Hematopoietic multipotent progenitor cell treated with erythropoietin and hydrocortisone succinate and interleukin-3 and kit ligand, for 17 days (in vitro differentiated cells): ENCODE measurements around the gene ALK.

Experiments used
- DNase-seq: peaks from one replicate; pipeline ENCODE4 v3.0.0-alpha.2; 2015; ENCODE audit warnings: low spot score

ALK gene

DNA sequence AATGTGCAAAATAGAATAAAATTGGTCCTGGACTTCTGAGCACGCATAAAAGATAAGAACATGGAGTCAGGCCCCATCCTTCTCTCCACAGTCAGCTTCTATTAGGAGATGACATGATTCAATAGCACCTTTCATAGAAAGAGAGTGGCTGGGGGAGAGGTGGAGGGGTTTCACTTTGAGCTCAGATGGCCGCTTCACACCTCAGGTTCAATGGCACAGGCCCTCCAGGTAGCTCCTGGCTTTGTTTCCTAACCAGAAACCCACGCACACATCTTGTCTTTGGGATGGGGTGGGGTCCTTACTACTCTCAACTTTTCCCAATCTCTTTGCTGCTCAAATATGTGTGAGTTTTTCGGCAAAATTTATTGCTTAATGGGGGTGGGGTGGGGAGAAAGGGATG, 473.9 kb downstream of the ALK start:
- DNase-seq = no peak

DNA sequence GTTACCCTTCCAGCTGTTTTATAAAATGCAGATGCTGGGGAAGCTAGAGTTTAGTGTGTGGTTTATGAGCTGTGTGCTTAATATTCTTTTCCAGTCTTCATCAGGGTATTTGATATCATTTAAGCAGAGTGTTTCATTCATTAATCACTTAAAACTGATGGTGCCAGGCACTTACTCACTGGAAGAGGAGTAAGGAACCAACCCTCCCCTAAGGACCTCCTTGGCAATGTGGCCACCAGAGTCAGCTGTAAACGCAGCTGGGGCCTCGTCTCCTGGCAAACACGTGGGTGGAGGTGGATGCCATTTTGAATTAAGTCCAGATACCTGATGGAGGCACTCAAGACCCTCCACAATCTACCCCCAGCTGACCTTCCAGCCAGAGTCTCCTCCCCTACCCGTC, 474.5 kb downstream of the ALK start:
- no peak for DNase-seq

DNA sequence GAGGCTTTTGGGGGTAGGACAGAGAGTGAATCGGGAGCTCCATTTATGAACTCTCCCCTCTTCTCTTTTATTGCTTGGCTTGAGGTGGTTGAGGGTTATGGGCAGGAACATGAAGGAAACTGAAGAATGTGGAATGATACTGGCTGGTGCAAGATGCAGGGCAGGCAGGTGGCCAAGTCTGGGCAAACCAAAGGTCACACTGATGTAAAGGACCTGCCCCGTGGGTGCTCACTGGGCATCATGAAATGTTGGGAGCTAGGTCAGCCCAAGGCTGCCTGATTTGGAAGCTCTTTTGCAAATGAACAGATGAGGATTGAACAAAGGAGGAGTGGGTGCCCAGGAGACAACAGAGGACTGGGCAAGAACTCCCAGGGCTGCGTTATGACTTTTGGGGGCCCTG, 477.2 kb downstream of the ALK start:
- no peak for DNase-seq

DNA sequence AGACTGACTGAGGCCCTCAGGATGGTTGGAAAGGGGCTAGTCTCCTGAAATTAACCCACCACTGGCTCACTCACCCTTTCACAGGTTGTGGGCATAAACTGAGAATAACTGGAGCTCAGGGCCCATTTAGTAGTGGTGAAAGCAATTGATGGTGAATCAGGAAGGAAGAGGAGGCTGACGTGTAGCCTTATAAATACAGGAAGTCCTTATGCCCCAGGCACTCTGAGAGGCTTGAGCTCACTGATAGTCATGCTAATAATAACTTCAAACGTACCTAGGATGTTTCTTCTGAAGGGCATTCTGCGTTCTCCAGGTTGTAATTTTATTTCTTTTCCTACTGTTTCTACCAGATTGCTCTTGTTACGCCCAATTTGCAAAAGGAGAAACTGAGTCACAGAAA, 477.8 kb downstream of the ALK start:
- DNase-seq = no peak

DNA sequence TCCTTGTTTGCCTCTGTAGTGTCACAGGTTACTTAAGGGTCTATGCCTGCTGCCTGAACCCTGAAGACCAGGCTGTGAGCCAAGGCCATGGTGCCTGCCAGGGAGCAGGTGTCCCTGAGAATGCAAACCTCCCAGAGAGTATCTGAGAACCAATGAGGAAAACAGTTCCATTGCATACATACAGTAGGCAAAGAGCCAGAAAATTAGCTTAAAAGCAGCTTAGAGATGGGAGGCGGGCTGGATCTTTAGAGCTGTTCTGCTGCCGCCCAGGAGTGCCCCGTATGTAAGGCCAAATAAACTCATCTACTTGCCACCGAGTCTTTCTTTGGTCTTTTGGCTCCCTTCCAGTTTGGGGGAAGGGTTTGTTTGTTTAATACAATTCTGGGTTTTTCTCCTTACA, 478.2 kb downstream of the ALK start:
- no peak for DNase-seq

DNA sequence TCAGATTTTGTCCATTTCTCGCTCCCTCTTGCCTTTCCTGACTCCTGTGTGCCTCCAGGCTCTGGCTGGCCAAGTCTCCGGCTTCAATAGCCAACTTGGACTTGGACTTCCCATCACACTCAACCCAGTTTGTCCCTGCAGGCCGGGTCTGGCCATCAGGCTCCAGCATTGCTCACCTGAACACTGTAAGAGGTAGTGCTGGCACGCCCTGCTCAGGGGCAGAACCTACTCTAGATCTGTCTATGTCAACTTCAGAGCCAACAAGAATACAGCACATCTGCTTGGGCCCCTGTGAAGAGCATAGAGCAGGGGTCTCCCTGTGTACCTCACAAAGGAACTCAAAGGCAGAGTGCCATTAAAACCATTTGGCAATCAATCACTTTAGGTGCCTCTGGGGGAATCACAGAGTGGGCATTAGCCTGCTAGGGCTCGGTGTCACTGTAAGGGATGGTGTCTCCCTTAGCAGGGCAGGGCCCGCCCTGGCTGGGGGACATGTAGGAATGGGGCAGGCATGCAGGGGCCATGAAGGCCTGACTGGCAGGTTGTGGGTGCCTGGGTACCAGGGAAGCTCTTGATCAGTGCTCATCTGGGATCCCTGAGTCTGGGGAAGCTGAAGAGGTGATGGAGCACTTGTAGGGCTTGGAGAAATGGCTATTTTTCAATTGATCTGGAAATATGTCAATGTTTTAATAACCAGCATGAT, 480.3 kb downstream of the ALK start:
- DNase-seq = no peak

DNA sequence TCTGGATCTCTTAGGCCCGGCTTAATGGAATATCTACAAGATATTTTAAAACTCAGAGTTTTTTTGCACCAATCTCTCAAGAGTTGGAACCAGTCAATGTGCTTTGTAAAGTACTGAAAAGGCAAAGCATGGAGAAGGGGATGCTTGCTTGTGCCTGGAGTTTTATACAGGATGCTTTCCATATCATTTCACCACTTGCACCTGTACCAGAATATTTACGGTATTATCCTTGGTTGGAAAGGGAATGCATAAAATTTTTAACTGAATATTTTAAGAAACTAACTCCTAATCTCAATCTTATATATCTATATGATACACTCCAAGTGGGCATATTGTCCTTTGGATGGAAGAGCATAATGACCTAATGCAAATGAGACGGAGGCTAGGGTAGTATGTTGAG, 487.5 kb downstream of the ALK start:
- no peak for DNase-seq

DNA sequence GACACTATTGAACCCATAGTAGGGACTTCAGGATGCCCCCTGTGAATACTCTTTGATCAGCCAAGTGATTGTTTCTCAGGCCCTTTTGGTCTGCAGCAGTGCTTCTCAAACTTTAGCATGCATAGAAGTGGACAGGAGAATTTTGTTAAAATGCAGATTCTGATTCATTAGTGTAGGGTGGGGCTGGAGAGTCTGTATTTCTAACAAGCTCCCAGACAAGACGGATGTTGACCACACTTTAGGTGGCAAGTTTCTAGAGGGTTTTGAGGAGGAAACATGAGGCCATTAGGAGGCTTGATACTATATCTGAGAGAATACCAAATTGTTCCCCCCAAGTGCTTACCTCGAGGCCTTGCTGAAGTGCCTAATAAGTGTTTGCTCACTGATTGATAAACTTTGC, 488.3 kb downstream of the ALK start:
- no peak for DNase-seq

DNA sequence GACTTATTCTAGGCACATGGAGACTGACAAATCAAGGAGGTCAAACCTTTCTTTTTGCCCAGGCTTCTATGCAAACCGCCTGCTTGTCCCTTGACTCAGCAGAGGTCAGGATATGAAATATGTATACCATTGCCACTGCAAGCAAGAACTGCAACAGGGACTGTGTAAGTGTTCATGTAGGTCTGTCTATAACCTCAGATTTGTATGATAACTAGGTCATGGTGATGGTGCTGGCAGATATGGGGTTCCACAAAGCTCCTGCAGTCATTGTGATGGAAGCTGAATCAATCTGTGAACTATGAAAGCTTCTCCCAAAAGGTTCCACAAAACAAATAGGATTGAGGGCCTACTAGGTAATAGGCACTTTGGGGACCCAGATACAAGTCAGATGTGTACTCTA, 489.9 kb downstream of the ALK start:
- no peak for DNase-seq

DNA sequence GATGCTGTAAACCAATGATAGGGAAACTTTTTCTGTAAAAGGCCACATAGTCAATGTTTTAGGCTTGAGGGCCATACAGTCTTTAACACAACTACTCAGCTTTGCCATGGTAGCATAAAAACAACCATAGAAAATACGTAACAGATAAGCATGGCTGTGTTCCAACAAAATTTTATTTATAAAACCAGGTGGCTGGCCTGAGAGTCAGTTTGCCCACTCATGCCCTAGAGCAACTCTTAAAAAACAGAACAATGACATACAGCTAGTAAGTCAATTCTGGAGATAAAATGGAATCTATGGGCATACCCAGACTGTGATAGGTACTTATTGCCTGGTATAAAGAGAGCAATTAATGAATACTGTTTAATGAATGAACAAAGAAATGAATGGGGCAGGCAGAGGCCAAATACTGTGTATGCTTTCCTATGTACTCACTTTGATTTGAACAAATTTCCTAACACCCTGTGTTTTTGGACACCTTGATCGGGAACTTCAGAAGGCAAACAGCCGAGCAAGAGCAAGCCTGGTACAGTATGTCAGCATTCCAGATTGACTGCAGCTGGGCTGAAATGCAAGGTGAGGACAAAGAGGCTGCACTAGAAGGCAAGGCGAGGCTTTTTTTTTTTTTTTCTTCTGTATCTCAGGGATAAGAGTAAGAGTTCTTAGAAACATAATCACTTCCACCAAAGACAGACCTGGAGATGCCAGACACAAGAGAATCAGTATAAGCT, 490.8 kb downstream of the ALK start:
- DNase-seq = no peak

DNA sequence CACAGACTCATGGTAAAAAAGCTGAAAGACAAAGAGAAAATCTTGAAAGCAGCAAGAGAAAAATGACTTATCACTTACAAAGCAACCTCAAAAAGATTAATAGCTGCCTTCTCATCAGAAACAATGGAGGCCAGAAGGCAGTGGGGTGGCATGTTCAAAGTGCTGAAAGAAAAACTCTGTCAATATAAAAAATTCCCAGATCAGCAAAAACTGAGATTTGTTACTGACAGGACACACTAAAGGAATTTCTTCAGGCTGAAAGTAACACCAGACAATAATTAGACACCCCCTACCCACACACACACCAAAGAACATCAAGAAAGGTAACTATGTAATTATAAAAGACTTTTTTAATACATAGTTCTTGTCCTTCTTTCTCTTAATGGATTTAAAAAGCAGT, 495.0 kb downstream of the ALK start:
- no peak for DNase-seq

DNA sequence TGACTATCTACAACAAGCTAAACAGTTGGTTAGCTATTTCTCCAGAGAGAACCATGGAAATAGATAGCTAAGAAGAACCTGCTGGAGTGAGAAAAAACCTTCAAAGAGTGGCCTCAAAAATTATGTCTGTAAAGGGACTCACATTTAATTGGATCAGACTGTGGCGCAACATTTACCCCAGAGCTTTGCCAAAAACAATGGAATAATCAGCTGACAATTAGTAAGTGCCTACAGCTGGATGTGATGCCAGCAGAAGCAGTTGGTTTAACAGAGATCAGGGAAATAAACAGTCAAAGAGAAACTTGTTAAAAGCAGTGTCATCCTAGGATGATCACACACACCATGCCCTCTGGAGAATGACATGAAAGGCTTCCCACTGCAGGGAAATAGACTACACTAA, 495.5 kb downstream of the ALK start:
- no peak for DNase-seq

DNA sequence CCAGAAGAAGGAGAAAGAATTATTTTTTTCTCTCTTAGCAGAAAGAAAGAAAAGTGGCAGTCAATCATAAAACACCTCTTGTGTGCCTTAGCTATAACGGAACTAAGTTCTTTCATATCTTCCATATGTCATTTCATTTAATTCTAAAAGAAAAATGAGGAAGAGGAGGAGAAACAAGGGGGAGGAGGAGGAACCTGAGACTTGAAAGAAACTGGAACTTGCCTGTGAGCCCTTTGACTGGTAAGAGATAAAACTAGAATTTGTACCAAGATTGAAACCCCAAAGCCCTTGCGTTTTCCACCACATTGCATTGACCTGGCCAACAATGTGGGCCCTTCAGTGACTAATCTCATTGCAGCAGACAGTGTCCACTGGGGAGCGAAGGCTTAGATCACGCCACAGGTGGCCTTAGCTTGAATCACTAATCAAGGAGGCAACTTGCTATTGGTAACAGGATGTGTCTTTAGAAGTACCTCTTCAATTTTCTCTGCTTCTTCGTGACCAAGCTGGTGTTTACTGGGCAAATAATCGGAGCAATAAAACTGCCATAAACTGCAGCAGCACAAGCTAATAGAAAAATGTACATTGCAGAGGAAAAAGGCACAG, 498.2 kb downstream of the ALK start:
- no peak for DNase-seq

DNA sequence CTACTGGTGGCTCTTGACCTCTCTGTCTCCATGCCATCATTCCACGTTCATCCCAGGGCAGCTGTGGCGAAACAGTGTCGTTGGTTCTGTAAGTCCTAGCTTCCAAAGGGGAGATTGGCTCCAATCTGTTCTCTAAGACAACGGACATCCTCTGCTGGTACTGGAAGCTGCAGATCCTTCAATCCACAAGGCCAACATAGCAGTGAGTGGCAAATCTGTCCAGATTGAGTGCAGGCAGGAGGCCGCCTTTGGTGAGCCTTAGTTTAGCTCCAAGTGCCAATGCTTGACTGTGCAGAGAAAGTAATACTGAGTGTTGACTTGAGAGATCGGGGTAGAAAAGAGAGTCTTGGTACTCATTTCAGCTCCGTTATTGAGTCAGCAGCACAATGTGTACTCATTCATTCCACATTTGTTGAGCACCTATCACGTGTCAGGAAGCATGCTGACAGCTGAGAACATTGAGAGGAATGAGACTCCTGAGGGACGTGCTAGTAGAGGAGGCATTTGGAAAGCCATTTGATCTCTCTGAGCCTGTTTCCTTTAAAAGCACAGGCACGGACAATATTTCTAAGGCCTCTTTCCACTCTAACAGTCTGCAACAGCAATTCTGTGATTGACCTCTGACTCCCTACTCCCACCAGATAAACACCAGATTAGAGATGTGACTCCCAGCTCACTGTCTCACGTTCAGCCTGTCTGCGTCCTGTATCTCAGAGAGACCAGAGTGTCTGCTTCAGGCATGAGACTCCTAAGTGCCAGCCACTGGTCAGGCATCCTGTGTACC, 500.2 kb downstream of the ALK start:
- DNase-seq = no peak

DNA sequence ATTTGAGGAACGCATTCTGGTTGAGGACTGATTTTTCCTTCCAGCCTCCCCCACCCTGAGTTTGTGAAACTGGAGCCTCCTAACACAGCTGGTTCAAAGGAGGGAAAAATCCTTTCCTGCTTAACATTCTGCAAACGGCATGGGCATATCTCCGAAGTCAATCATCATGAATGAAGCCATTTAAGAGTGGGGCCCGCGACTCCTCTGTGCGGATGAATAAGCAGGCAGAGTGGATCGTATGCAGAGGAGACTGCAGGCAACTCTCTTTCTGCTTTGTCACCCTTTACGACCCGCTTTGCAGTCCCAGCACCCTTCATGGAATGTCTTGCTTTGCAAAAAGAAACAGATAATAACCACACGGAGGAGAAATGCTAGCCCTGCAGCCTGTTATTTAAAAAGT, 500.9 kb downstream of the ALK start:
- DNase-seq = no peak

DNA sequence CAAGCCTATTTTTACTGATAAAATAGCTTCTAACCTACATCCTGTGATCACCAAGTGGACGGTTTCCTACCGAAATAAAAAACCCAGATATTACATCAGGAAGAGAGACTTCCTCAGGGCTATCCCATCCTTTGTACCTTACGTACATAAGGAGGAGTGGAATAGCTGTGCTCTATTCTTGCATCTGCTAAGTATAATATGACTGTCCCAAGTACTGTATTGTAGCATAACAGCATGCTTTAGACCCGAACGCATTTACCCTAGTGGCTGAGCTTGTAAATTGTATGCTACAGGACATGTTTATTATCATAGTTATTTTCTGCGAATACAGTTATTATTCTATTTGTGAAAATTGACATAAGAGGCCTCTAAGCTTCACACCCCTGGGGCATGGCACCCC, 503.8 kb downstream of the ALK start:
- no peak for DNase-seq

DNA sequence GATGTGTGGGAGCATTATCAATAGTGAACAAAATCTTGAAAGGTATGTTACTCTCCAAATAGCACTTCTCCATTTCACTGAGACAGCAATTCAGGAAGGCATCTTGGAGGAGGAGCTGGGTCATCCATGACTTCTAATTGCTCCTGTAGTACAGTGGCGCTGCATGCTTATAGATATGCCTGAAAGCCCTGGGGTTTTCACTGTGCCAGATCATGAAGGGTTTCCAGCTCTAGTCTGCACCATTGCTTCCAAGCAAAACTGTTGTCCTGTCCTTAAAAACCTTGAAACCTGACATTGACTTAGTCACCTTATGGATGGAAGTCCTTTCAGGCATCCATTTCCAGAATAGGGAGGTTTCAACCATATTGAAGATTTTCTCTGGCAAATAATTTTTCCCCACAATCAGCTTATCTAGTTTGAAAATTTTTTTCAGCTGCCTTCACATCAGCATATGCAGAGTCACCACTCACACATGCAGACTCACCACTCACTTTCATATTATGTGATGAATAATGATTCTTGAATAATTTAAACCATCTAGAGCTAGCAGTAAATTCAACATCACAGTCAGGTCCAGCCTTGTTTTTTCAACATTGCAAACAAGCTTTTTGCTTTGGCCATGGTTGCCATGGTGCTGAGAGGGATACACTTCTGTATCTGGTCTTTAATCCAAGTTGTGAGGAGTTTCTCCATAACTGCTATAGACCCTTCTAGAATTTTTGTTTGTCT, 509.0 kb downstream of the ALK start:
- DNase-seq = no peak

DNA sequence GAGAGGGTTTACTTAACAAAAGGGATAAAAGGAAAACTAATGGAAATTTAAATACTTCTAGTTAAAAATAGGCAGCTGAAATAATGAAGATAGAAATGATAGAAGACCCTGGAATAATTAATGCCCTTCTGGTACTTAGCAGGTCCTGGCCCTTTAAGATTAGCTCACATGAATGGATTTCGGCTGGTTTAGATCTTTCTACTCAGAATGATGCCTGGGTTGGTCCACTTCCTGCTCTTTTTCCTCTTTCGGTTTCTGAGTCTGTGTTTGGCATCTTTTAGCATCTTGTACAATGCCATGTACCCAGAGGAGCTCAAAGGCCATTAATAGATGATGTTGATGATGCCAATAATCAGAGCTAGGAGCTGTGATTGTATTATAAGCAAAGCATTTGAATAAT, 515.7 kb downstream of the ALK start:
- no peak for DNase-seq

DNA sequence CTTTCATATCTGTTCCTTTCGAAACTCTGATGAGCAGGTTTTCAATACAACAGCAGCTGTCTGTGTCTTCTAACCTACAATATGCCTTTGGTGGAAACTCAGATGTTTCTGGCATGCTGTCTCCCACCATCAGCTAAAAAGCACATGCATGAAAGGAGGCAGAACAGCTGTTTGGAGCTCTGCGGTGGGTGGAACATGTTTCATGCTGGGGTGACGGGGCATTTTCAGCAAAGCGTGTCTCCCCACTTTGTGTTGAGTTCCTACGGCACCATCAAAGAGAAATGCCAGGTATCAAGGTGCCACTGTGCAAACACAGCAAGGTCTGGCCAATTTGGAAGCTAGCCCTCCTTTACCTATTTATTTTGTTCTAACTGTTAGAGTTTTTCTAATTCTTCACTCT, 516.1 kb downstream of the ALK start:
- DNase-seq = no peak

DNA sequence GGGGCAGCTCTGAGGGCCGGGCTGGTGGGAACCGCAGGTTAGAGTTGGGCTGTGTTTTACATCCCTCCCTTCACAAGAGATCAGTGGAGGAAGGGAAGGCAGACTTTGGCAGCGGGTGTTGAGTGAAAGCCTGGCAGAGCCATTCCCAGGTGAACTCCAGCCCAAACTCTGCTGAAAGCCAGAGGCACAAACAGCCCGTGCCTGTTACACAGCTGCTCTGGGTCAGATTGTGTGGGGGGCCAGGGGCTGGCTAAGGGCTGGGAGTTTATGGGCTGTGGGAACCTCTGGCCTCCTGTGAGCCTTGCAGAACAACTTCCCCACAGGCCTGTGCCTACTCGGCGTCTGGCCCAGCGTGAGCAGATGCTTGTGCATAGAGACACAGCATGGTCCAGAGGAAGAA, 519.4 kb downstream of the ALK start:
- DNase-seq = no peak

DNA sequence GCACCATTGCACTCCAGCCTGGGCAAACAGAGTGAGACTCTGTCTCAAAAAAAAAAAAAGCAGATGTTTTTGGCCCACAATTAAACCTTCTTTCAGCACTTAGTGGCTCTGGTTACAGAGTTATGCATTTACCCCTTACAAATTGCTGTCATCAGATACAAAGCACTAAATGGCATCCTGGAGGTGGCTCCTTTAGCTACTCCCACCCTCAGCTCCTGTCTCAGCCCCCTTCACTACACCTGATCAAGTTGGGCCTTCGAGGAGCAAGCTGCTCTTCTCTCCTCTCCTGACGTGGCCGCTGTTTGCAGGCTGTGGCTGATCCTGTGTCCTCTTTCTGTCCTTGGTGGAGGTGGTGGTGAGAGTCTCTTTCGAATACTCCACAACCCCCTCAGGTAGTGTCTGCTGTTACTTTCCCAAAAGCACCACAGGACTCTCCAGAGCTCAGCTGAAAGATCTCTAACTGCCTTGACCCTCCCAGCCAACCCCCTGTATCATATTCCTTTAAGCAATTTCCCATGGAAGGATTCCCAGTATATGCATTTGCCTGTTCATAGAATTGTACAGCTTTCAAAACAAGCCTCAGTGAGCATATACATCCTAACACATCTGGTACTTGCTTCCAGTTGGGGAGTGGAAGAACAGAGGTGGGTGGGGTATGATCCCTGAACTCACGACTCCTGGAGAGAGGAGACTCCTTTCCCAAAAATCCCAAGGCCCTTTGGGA, 520.3 kb downstream of the ALK start:
- DNase-seq = no peak
